Measurements from ENCODE around the gene EPHA8. TPM values are rescaled to one million over a fixed set of nuclear protein-coding genes. Genes with fewer than 3 reads are reported as not detected.

EPHA8 gene
- total RNA-seq, 2 donors from 2014 or later: 0.05 to 4.1 TPM

DNA sequence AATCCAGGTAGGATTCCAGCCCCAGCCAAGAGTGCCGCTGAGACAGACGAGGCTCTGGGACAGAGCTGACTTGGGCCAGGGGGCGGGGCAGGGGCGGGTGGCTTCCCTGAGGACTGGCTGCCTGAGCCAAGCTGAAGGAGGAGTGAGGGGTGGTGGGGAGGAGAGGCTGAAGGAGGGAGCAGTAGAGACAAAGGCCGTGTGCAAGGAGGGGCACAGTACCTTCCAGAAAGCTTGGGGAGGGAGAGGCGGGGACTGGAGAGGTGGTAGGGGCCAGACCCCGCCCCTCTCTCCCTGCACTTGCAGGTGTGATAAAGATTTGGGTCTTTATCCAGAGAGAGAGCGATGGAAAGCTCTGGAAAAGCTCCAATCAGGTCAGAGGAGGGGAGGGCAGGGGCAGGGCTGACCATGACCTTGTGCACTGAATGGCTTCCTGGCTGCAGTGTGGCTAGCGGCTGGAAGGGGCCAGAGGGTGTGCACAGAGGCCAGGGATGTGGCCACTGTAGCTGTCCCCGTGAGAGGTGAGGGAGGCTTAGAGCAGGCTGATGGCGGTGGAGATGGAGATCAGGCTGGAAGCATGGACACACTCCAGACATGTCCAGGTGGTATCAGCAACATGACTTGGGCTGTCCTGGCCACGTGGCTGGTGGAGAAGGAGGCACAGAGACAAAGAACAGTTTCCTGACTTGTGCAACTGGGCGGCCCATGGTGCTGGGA is 6.7 kb upstream of the EPHA8 start:
- Histone ChIP-seq H3K27me3 (replicated peaks; ENCODE audit: insufficient read depth) (no peaks in the 10 kb centered on the region), H3K27ac (no peak overlapping the region), H3K4me1 (replicated peaks) (no peaks in the 10 kb centered on the region), H3K36me3 (no peaks in the 10 kb centered on the region), H3K4me3 (no peak overlapping the region), H3K9me3 (no peaks in the 10 kb centered on the region)
- intact Hi-C loops (cut with DNase I): no loop called here
- 42% methylated on average over 13 of the region's 13 CpGs for WGBS
- TF ChIP-seq, protein P1, sequence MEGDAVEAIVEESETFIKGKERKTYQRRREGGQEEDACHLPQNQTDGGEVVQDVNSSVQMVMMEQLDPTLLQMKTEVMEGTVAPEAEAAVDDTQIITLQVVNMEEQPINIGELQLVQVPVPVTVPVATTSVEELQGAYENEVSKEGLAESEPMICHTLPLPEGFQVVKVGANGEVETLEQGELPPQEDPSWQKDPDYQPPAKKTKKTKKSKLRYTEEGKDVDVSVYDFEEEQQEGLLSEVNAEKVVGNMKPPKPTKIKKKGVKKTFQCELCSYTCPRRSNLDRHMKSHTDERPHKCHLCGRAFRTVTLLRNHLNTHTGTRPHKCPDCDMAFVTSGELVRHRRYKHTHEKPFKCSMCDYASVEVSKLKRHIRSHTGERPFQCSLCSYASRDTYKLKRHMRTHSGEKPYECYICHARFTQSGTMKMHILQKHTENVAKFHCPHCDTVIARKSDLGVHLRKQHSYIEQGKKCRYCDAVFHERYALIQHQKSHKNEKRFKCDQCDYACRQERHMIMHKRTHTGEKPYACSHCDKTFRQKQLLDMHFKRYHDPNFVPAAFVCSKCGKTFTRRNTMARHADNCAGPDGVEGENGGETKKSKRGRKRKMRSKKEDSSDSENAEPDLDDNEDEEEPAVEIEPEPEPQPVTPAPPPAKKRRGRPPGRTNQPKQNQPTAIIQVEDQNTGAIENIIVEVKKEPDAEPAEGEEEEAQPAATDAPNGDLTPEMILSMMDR (IDR thresholded peaks at IDR 0.05): no peak
- no peak for TF ChIP-seq POLR2A (IDR thresholded peaks at IDR 0.05)
- DNase-seq (ENCODE audit: low spot score): no peak

DNA sequence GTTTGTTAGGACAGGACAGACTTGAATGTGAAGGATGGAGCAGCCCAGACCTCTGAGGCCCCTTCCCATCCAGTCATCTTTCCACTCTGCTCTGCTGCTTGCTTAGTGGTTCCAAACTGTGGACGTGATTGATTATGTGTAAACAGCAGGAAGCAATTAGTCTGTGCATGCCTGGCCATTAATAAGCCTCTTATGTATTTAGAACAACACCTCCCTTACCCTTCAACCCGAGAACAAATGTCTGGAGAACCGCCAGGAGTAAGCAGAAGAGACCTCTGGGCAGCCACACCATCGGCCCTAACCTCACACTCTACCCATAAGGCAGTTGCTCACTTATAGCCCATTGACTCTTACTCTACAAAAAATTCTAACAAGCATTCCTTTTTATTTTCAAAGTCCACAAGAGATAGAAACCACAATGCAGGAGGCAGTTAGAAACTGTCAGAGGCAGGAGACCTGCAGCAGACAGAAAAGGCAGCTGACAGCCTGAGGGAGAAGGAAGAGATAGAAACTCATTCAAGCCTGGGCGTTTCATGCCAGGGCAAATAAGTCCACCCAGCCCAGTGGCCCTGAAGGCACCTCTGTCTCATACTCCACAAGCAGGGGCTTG is 5.8 kb upstream of the EPHA8 start:
- Histone ChIP-seq H3K4me1 (replicated peaks) (no peaks in the 10 kb centered on the region), H3K36me3 (no peaks in the 10 kb centered on the region), H3K4me3 (no peak overlapping the region), H3K27ac (no peak overlapping the region), H3K27me3 (replicated peaks; ENCODE audit: insufficient read depth) (no peaks in the 10 kb centered on the region), H3K9me3 (no peaks in the 10 kb centered on the region)
- no peak for DNase-seq (ENCODE audit: low spot score)
- WGBS: 28% methylated on average over 5 of the region's 5 CpGs
- TF ChIP-seq, protein P1 (IDR thresholded peaks at IDR 0.05): no peak
- no peak for TF ChIP-seq POLR2A (IDR thresholded peaks at IDR 0.05)
- TF ChIP-seq POLR2AphosphoS5 (IDR thresholded peaks at IDR 0.05): no peak
- intact Hi-C loops (cut with DNase I): no loop called here

DNA sequence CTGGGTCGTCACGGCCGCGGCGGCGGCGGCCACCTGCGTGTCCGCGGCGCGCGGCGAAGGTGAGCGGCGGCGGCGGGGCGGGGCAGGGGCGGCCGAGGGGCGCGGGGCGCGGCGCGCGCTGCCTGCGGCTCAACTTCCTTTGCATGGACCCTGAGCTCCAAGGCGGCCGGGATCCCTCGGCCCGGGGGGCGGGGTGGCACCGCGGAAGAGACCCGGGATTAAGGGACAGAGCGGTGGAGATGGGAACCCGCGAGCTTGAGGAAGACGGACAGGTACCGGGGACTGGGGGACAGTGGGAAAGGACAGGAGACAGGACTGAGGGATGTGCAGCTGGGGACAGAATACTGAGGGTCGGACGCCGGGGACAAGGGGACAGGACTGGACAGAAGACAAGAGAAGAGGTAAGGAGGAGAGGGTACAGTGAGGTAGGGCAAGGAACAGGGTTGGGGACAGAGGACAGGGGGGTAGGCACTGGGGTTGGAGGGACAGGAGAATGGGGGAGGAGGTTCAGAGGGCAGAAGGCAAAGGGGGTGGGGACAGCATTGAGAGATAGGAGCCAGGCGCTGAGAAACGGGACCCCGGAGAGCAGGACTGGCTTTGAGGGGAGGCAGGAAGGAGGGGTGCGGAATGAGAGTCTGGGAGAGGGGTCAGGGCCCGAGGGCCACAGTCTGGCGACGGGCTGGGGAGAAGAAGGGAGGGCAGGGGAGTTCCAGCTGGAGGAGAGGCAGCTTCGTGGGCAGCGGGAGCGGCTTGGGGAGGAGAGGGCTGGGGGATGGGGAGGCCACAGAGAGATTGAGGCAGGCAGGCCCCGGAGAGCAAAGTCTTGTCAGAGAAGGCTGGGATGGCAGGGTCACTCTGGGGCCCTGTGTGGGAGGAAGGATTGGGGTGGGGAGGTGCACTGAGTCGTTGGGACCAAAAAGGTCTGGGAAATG is 648 bp downstream of the EPHA8 start:
- no peak overlapping the region for H3K27ac ChIP-seq
- H3K36me3 ChIP-seq: no peaks in the 10 kb centered on the region
- no peaks in the 10 kb centered on the region for H3K4me1 ChIP-seq (replicated peaks)
- intact Hi-C loops (cut with DNase I): no loop called here
- H3K4me3 ChIP-seq: no peak overlapping the region
- 7% methylated on average over 57 of the region's 57 CpGs for WGBS
- peaks cover 9% of the 10 kb centered on the region for H3K27me3 ChIP-seq (replicated peaks; ENCODE audit: insufficient read depth)
- no peaks in the 10 kb centered on the region for H3K9me3 ChIP-seq
- DNase-seq (ENCODE audit: low spot score): no peak
- TF ChIP-seq POLR2AphosphoS5 (IDR thresholded peaks at IDR 0.05) (no peak), POLR2A (IDR thresholded peaks at IDR 0.05) (no peak)
- TF ChIP-seq, protein P1 (IDR thresholded peaks at IDR 0.05): no peak

DNA sequence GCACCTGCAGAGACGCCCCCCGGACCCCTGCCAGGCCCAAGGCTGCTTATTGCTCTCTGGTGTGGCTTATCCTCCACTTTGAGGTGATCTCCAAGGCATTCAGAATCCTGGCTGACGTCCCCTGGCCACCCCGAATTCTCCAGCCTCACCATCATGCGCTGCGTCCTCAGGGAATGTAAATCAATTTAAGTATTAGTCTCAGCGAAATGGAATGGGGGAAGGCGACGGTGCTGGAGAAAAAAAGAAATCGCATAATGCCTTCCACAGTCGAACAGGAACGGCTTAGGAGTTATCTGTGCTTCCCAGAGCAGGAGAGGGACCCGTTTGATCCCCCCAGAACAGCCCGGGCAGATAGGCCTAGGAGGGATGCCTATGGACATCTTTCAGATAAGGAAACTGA is 2.9 kb downstream of the EPHA8 start:
- Histone ChIP-seq H3K36me3 (no peaks in the 10 kb centered on the region), H3K4me3 (no peak overlapping the region), H3K9me3 (no peaks in the 10 kb centered on the region), H3K27me3 (replicated peaks; ENCODE audit: insufficient read depth) (peaks cover 9% of the 10 kb centered on the region), H3K27ac (no peak overlapping the region), H3K4me1 (replicated peaks) (no peaks in the 10 kb centered on the region)
- DNase-seq (ENCODE audit: low spot score): no peak
- intact Hi-C loops (cut with DNase I): no loop called here
- WGBS: 91% methylated on average over 14 of the region's 14 CpGs
- no peak for TF ChIP-seq POLR2A (IDR thresholded peaks at IDR 0.05)
- no peak for TF ChIP-seq POLR2AphosphoS5 (IDR thresholded peaks at IDR 0.05)
- TF ChIP-seq, protein P1 (IDR thresholded peaks at IDR 0.05): no peak
